Measurements from ENCODE around the gene QPCTL. TPM values are rescaled to one million over a fixed set of nuclear protein-coding genes. Genes with fewer than 3 reads are reported as not detected.
"Not testable (repeated sequence)": the region's sequence is repeated elsewhere in the genome, so short reads cannot be mapped to it uniquely, and the experiment has no call there.

QPCTL gene
- polyA plus RNA-seq, 4 donors: 7.2 to 13.5 (median 10.8) TPM

DNA sequence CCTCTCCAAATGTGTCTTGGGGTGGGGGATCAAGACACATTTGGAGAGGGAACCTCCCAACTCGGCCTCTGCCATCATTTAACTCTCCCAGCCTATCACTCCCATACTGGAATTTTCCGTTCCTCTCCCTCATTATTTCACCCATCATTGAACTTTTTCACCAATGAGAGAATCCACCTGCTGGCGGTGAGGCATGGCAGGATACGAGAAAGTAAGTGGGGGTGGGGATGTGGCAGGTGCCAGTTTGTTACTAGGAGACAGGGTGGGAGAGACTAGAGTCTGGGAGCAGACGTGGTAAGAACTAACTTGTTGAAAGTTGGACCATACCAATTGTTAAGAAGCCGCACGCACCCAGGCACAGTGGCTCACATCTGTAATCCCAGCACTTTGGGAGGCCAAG, 17.5 kb upstream of the QPCTL start:
- DNase-seq (ENCODE audit: low read depth in 4 of 4, low spot score in 2 of 4): no peak

DNA sequence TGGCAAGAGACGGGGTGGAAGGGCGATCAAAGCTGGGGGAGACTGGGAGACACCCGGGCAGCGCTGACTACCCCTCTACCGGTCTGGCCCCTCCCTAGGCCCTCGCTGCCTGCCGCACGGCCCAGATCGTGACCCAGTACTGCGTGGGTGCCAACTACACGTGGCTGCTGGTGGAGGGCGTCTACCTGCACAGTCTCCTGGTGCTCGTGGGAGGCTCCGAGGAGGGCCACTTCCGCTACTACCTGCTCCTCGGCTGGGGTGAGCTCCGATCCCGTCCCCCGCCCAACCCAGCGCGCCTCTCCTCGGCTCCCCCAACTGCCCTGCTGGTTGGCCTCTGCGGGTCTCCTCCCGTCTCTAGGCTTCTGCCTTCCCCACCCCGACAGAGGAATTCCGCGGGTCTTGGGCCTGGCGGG, 15.6 kb upstream of the QPCTL start:
- no peak for DNase-seq (ENCODE audit: low read depth in 4 of 4, low spot score in 2 of 4)

DNA sequence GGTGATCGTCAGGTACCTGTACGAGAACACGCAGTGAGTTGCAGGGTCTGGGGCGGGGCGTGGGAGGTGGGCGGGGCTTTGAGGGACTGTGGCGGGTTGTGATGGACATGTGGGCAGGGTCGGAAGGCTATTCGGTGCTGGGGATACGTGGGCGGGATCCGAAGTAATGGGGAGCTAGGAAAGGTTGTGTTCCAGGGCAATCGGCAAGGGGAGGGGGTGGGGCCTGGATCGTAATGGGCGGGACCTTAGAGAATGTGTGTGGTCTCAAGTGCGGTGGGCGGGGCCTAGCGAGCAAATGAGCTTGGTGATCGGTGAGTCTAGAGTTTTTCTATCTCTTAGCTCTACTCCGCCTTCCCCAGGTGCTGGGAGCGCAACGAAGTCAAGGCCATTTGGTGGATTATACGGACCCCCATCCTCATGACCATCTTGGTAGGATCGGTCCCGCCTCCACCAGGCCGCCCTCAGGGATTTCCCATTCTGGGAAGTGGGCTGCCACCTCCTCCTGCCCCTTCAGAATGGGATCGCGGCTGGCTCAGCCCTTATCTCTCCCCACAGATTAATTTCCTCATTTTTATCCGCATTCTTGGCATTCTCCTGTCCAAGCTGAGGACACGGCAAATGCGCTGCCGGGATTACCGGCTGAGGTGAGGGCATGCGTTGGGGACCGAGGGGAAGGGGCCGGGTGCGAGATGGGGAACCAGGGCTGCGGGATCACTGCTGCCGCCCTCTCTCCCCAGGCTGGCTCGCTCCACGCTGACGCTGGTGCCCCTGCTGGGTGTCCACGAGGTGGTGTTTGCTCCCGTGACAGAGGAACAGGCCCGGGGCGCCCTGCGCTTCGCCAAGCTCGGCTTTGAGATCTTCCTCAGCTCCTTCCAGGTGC, 14.9 kb upstream of the QPCTL start:
- DNase-seq (ENCODE audit: low read depth in 4 of 4, low spot score in 2 of 4): peak in 1 of 4 donors; percentile 63

DNA sequence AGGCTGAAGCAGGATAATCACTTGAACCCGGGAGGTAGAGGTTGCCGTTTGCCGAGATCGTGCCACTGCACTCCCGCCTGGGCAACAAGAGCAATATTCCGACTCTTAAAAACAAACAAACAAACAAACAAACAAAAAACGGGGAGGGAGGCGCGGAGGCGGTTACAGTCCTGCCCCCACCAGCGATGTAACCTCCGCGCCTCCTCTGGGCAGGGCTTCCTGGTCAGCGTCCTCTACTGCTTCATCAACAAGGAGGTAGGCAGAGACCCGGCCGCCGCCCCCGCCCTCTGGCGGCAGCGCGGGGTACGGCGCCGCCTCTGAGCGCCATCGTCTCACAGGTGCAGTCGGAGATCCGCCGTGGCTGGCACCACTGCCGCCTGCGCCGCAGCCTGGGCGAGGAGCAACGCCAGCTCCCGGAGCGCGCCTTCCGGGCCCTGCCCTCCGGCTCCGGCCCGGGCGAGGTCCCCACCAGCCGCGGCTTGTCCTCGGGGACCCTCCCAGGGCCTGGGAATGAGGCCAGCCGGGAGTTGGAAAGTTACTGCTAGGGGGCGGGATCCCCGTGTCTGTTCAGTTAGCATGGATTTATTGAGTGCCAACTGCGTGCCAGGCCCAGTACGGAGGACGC, 11.0 kb upstream of the QPCTL start:
- peak in 1 of 4 donors; percentile 65 for DNase-seq (ENCODE audit: low read depth in 4 of 4, low spot score in 2 of 4)

DNA sequence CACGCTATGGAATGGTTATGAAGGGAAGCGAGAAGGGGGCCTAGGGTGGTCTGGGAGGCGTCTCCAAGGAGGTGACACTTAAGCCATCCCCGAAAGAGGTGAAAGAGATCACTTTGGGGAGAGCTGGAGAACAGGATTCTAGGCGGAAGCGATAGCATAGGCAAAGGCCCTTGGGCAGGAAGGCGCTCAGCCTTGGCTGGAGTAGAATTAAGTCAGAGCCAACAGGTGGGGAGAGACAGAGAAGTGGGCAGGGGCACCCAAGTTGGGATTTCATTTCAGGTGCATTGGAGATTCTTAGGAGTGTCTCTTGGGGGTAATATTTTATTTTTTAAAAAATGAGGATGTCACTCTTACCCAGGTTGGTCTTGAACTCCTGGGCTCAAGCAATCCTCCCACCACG, 10.3 kb upstream of the QPCTL start:
- DNase-seq (ENCODE audit: low read depth in 4 of 4, low spot score in 2 of 4): no peak

DNA sequence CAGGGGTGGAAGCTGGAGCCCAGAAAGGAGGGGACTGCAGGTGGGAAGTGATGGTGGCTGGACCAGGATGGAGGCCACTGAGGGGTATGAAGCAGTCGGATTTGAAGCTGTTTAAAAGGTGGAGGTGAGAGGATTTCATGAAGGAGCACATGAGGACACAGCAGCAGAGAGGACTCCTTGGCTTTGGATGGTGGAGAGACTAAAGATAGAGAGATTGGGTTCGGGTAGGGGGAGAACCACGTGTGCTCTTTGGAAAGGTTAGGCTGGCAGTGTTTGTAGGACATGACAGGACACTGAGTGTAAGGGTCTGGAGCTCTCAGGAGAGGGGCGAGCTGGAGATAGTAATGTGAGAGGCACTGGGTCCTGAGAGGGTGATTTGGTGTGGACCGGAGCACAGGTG, 9.6 kb upstream of the QPCTL start:
- no peak for DNase-seq (ENCODE audit: low read depth in 4 of 4, low spot score in 2 of 4)

DNA sequence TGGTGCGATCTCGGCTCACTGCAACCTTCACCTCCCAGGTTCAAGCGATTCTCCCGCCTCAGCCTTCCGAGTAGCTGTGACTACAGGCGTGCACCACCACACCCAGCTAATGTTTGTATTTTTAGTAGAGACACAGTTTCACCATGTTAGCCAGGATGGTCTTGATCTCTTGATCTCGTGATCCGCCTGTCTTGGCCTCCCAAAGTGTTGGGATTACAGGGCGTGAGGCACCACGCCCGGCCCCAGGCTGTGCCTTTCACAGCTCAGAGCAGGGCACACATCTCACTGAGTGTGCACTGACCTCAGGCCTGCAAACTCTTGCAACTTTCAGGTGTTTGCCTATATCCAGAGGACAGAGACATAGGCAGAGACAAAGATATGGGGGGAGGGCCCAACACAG, 7.4 kb upstream of the QPCTL start:
- not testable (repeated sequence) for DNase-seq (ENCODE audit: low read depth in 4 of 4, low spot score in 2 of 4)

DNA sequence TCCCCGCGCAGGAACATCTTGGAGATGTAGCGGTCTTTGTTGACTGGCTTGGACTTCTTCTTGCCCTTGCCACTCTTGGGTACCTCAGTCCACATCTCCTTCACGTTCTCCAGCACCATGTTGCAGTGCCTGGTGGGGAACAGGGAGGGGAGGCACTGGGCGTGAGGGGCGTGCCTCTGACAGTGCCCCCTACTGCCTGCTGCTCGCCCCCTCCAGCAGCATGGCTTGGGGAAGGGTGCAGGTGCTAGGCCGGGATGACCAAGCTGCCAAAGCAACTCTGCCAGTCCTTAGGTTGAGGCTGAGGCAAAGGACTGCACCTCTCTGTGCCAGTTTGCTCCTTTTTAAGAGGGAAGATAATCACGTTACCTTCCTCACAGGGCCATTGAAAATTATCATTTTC, 4.9 kb upstream of the QPCTL start:
- no peak for DNase-seq (ENCODE audit: low read depth in 4 of 4, low spot score in 2 of 4)

DNA sequence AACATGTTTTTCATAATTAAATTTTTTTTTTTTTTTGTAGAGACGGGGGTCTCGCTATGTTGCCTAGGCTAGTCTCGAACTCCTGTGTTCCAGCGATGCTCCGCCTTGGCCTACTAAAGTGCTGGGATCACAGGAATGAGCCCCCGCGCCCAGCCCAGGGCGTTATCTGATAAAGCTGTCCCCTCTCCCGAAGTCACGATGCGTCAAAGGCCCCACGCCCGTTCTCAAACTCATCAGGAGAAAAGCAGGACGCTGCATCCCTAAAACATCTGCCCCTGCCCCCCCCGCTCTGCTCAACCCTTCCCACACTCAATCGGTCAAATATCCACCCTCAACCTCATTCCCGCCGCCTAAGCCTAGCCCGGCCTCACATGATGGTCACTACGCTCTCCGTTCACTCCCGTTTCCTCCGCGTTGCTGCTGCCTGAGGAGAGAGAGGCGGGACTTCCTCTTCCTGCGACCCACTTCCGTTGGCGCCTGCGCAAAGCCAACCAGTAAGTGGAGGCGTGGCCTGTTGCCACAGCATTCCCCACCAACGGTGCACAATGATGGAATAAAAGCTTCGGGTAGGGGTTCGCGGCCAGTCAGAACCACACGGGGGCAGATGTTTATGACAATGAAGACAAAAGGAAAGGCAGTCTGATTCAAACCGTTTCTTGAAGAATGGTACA, 815 bp upstream of the QPCTL start, which contains the start of gene SNRPD2:
SNRPD2 (minus strand) TSS at position 438 of the 671 bp plus-strand sequence; CDS start at position 373, 65 bp downstream.
- DNase-seq (ENCODE audit: low read depth in 4 of 4, low spot score in 2 of 4): peak in 3 of 4 donors; percentile 93 to 95 (median 93)

DNA sequence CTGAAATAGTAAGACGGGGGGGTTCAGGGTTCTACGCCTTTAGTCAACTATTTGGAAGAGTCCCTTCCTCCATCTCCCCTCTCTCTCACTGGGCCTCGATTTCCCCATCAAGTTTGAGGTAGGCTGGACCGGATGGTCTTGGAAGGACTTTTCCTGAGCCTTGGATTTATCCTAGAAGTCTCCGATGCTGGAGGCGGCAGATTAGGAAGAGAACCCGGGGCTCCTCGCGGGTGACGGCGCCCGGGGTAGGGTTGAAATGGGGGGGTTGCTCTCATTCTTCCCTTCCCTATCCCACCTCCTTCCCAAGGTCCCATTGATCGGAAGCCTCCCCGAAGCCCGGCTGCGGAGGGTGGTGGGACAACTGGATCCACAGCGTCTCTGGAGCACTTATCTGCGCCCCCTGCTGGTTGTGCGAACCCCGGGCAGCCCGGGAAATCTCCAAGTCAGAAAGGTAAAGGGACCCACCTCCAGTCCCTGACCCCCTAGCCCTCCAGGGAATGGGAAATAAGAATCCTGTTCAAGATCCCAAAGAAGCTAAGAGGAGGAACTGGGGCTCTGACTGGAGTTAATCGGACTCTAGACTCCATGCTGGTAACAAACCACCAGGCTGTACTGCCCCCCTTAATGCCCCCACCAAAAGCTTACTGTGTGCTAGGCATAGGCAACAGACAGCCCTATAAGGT, 781 bp downstream of the QPCTL start:
- DNase-seq (ENCODE audit: low read depth in 4 of 4, low spot score in 2 of 4): no peak

DNA sequence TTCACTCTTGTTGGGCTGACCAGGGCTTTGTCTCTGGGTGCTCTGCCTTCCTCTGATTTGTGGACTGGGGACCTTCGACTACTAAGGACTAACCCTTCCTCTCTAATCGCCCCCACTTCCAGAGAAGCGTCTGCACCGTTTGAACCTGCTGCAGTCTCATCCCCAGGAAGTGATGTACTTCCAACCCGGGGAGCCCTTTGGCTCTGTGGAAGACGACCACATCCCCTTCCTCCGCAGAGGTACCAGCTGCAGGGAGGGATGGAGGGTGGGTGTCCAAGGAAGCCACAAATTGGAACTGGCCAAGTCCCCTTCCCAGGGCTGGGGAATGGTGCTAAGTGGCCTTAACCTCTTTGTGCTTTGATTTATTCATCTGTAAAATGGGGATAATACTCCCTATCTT, 9.2 kb downstream of the QPCTL start:
- DNase-seq (ENCODE audit: low read depth in 4 of 4, low spot score in 2 of 4): no peak

DNA sequence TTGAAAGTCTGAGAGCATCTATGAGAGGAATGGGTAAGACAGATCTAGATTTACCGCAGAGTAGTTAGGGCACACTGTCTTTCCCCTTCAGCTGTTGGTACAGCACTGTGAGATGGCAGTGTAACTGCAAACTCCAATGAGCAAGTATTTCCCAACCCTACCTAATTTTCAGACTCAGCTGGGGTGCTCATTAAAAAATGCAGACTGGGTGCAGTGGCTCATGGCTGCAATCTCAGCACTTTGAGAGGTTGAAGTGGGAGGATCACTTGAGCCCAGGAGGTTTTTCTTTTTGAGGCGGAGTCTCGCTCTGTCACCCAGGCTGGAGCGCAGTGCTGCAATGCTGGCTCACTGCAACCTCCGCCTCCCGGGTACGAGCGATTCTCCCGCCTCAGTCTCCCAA, 12.6 kb downstream of the QPCTL start:
- no peak for DNase-seq (ENCODE audit: low read depth in 4 of 4, low spot score in 2 of 4)

DNA sequence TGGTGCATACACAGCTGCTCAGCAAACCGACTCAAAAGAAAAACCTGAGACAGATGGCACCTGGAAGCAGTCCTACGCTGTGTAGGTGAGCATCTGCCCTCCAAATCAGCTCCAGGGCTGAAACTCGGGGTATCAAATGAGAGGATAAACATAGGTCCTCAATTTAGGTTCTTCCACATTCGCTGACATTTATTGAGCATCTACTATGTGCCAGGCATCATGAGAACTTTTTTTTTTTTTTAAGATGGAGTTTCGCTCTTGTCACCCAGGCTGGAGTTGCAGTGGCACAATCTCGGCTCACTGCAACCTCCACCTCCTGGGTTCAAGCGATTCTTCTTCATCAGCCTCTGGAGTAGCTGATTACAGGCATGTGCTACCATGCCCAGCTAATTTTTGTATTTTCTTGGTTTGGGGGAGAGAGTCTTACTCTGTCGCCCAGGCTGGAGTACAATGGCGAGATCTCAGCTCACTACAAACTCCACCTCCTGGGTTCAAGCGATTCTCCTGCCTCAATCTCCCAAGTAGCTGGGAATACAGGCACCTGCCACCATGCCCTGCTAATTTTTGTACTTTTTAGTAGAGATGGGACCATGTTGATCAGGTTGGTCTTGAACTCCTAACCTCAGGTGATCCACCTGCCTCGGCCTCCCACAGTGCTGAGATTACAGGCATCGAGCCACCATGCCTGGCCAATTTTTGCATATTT, 13.4 kb downstream of the QPCTL start:
- no peak for DNase-seq (ENCODE audit: low read depth in 4 of 4, low spot score in 2 of 4)

DNA sequence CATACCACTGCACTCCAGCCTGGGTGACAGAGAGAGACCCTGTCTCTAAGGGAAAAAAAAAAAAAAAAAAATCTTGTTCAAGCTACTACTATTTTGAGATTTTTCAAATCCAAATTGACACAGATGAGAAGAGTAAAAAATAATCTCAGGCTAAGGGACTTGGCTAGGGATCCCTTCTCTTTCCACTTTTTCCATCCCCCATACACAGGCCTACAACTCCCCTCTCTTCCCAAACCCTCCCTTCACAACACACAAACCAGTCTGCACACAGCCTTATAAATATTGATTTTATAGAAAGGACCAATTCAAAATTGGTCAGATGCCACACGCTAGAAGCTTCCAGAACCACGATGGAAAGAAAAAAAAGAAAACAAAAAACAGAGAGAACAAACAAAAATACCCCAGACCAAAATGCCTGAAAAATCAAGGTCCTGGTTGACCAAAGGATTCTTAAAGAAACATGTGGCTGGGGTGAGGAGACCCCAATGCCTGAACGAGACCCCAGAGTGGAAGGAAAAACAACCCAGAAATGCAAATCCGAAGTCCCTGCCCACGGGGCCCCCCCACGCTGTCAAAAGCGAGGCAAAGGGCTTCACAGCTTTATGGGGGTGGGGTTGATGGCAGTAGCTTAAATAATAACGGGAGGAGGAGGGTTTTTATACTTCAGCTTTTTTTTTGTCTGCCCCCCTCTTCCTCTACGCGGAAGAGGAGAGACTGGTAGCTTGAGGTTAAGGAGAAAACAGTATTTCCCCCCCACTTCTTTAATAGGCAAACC, 18.1 kb downstream of the QPCTL start:
- no peak for DNase-seq (ENCODE audit: low read depth in 4 of 4, low spot score in 2 of 4)

DNA sequence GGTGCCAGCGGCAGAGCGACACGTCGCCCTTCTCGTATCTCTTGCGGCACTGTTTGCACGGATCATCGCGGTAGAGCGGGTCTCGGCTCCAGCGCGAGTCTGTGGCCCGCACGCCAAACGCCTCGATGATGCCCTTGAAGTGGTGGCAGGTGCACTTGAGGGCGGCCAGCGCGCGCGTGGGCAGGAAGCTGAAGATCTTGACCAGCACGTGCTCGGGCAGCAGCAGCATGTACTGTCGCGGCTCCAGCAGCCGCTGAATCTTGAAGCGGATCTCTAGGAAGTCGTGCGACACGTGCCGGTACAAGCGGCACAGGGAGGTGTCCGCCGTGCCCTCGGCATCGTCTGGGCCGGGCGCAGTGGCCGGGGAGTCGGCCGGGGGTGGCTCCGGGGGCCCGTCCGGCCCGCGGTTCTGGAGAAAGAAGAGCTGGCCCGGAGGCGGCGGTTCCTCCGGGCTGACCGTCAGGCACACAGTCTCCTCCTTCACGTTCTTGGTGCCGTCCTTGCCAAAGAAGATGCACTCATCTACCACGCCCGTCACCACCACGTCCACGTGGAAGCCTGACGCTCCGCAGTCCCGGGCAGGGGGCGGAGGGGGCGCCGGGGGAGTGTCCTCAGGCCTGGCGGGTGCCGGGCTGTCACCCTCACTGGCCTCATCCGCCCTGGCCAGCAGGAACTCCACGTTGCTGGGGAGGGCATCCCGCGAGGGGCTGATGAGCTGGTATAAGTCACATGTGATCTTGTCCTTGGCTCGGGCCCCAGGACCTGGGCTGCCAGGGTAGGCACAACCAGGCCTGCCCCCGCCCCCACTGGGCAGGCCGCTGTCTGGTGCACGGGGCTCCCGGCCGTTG, 19.6 kb downstream of the QPCTL start:
- DNase-seq (ENCODE audit: low read depth in 4 of 4, low spot score in 2 of 4): no peak

DNA sequence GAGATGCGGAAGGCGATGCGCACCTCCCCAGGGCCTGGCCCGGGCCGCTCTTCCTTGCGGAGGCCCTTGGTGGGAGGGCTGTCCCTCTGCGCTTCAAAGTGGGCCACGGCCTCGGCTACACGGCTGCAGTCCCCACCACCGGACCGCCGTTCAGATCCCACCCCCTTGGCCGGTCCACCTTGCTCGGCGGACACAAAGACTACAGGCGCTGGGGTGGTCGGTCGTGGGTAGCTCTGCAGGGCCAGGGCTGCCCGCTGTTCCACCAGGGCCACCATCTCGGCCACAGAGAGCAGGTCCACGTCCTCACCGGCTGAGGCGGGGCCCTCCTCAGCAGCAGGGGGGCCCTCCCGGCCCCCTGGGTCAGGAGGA, 20.2 kb downstream of the QPCTL start:
- no peak for DNase-seq (ENCODE audit: low read depth in 4 of 4, low spot score in 2 of 4)

DNA sequence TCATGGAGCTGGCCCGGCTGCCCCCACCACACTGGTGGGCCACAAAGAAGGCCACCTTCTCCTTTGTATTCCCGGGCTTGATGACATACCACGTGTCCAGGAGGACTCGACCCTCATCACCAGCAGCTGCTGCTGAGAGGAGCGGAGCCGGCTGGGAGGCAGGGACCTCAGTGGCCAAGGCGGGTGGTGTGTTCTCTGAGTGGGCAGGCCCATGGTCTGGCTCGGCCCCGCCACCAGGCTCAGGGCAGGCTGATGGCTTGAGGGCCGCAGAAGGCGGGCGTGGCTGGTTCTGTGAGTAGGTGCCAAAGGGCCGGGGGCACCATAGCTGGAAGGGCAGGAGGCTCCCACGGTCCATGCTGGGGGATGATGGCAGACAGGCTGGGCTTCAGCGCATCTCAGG, 20.7 kb downstream of the QPCTL start:
- no peak for DNase-seq (ENCODE audit: low read depth in 4 of 4, low spot score in 2 of 4)

DNA sequence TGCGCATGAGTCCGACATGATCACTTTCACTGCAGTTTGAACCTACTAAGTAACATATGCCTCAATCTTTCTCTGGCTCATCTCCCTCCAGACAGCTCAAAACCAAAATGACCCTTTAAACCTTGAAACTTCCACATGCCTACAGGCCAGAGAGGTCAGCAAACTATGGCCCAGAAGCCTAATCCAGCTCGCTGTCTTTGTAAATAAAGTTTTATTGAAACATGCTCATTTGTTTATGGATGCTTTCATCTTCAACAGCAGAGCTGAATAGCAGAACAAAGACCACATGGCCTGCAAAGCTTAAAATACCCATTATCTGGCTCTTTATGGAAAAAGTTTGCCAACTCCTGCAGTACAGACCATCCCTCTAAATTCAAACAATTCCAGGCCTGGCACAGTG, 22.7 kb downstream of the QPCTL start:
- DNase-seq (ENCODE audit: low read depth in 4 of 4, low spot score in 2 of 4): no peak

Measured in left renal cortex interstitium (tissue), 4 donors.